Lower leg skin (tissue), 3 donors: ENCODE data around the gene MGMT.

Experiments used
- POLR2A ChIP-seq, 2 donors: fragments of 450-650 bp; IDR thresholded peaks; one replicate each; pipeline ENCODE4 v1.6.1; 2016 to 2017; ENCODE audit warnings: antibody characterized with exemption in 2 of 2, mild to moderate bottlenecking in 1 of 2, moderate library complexity in 1 of 2
- TF ChIP-seq, protein P1 (sequence below), 3 donors: fragments of 450-650 bp; IDR thresholded peaks; one replicate each; pipeline ENCODE4 v1.5.1; 2016; ENCODE audit warnings: antibody characterized with exemption in 3 of 3, mild to moderate bottlenecking in 3 of 3, moderate library complexity in 2 of 3

DNA sequence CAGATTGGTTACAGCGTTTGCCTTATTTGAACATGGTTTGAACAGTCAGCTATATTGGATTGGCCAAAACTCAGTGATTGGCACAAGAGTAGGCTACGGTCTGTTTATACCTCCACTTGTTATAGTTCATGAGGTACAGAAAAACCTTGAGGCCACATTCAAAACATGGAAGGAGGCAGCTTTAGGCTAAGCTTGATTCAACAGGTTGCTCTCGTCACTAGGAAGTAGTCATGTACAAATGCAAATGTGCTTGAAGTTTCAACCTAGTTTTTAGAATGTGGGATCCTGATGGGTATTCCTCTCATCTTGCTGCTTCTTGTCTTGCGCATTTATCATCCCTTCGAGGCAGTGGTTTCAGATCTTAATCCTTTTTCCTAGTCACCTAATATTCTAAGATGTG, 132.1 kb downstream of the MGMT start:
- TF ChIP-seq, protein P1, sequence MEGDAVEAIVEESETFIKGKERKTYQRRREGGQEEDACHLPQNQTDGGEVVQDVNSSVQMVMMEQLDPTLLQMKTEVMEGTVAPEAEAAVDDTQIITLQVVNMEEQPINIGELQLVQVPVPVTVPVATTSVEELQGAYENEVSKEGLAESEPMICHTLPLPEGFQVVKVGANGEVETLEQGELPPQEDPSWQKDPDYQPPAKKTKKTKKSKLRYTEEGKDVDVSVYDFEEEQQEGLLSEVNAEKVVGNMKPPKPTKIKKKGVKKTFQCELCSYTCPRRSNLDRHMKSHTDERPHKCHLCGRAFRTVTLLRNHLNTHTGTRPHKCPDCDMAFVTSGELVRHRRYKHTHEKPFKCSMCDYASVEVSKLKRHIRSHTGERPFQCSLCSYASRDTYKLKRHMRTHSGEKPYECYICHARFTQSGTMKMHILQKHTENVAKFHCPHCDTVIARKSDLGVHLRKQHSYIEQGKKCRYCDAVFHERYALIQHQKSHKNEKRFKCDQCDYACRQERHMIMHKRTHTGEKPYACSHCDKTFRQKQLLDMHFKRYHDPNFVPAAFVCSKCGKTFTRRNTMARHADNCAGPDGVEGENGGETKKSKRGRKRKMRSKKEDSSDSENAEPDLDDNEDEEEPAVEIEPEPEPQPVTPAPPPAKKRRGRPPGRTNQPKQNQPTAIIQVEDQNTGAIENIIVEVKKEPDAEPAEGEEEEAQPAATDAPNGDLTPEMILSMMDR (IDR thresholded peaks at IDR 0.05), result no peak
- TF ChIP-seq POLR2A (IDR thresholded peaks at IDR 0.05), result no peak
